SIG-M5 treated with dmso at 0.1 percent for 504 hours (cell line): ENCODE results near the gene CEP78.

Experiments used
- DNase-seq: peaks from one replicate; lab custom pipeline; 2025; ENCODE audit not compliant: unreplicated experiment; lab: John Stamatoyannopoulos, UW

Gene CEP78

DNA sequence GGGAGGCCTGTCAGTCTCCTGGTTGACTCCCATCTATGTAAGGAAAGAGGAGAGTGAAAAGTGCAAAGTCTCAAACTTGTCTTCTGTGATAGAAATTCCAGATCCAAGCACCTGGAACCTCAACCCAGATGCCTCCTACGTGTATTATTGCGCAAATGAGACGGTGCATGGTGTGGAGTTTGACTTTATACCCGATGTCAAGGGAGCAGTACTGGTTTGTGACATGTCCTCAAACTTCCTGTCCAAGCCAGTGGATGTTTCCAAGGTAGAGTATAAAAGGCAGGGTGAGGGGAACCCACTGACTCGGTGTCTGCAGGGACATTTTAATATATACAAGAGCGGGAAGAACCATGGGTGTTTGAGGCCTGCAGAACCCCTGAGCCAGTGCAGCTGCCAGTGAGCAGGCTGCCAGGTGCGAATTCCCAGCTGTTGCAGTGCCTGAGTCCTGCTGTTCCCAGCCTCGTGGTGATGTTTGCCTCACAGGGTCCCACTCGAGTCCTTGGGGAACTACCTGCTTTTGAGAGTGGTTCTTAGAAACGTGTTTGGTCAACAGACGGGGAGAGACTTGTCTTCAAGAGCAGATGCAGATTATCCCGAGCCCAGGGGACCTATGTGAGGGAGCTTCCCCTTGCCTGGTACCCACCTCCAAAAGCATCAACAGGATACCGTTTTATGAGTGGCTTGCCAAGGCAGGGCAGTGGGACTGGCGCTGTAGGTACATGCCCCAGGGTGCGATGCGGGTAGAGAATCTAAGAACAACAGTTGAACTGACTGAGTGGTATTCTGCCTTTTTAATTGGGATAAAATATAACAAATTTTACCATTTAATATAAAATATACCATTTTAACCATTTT lies 70.6 kb downstream of the CEP78 start:
- no peak for DNase-seq

DNA sequence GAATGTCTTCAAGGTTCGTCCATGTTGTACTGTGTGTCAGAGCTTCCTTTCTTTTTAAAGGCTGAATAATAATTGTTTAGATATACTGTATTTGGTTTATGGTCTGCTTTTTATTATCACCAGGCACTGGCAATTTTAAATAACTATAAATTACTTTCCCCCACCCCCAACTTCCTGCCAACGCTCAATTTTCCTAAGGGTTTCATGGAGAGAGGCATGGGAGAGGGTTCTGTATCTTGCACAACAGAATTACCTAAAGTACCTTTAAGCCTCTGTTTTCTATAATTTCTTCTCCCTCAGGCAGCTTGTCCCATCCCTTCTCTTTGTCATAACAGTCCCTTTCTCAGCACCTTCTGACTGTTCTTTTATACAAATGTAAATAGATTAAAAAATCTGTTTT lies 71.5 kb downstream of the CEP78 start:
- no peak for DNase-seq

DNA sequence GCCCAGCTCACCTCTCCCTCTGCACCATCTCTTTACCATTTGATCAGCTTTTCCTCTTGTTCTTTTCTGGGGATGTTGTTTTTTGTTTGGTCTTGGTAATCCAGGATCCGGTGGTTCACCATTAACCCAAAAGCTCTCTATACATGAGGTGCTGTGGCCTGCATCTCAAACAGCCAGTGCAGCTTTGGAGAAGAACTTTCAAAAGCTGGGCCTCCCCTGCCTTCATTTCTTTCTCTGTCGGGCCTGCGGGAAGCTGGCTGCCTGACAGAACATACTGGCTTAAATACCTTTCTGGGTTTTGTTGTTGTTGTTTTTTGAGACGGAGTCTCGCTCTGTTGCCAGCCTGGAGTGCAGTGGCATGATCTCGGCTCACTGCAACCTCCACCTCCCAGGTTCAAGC lies 73.2 kb downstream of the CEP78 start:
- no peak for DNase-seq

DNA sequence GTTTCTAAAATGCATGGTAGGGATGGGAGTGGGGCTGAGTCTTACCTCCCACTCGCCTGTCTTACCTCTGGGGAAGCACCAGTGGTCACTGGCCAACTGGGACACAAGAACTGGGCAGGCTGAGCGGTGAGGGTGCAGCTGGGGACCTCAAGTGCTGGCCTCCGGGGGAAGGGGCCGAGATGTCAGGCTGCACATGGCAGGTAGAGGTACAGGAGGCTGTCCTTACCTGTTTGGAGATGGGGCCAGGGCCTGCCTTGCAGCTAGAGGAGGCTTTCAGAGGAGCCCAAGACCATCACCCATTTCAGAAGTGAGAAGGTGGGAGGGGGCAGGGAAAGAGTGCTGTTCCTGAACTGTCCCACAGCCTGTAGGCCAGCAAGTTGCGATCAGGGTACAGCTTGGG lies 75.2 kb downstream of the CEP78 start:
- DNase-seq: no peak

DNA sequence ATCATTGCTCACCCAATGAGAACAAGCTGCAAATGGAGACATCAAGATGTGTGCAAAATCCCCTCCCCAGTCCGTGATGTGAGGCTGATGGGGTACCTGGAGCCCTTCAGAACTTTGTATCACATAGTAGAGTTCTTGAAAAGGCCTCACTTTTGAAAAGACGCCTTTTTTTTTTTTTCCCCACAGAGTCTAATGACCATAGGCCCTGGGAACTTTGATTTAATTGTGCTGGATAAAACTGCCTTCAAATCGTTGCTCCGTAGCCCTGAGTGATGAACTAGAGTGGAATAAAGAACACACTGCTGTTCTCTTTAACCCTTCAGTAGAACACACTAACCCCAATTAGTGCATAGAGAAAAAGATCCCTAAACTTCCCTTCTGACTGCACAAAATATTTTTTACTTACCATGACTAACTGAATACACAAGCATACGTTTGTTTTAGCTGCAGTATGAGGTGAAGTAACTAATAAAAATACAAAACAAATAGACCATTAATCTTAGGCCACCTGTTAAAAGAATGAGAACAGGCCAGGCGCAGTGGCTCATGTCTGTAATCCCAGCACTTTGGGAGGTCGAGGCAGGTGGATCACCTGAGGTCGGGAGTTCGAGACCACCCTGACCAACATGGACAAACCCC lies 76.1 kb downstream of the CEP78 start:
- no peak for DNase-seq

DNA sequence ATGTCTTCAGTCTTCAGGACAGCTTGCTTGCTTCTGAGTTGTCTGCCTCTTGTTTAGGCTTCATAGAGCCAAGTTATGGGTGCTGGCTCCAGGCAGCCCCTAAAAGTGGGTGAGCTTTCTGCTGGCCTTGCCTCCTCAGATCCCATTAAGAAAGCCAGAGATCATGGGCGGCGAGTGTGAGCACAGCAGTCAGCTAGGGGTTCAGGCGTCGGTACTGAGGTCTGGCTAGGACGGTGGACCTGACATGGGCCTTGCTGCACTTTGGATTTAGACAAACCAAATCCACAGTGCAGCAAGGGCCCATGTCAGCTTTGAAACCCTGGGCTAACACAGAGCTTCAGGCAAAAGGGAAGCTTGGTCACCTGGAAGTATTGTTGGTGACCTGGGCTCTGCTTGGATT lies 78.7 kb downstream of the CEP78 start:
- no peak for DNase-seq

DNA sequence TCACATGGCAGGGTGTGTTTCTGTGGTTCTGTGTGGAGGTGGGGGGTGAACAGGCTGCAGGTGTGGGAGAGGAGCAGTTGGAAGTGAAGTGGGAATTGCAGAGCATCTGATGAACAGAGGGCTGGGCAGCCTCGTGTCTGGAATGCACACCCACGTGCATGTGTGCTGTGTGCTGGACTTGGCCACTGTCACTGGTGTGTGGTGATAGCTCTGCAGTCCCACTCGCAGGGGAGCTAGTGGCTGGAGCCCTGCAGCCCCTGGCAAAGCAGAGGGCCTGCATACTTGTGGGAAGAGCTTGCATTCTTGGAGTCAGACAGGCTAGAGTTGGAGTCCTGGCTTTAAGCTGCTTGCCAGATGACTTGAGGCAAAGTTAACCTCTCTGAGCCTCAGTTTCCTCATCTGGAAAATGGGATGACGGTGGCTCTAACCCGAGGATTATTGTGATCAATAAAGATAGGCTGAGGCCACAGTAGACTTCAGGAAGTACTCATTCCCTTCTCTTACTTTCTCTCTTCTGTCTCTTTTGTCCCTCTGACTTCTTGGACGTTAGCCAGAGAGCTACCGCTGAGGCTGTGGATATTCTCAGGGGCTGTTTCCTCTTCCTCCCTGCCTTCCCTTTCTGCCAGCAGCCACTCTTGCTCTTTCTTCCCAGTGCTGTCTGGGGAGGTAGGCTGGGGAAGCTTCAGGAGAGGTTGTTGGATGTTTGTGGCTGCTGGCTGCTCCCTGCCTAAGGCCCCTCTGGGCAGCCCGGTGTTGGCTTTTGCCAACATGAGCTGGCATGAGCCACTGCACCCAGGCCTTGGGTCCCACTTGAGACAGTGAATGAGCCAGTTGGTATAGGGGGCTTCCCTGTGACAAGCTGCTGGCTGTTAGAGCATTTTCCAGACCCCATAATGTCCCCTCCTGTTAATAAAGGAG lies 79.3 kb downstream of the CEP78 start:
- DNase-seq: no peak

DNA sequence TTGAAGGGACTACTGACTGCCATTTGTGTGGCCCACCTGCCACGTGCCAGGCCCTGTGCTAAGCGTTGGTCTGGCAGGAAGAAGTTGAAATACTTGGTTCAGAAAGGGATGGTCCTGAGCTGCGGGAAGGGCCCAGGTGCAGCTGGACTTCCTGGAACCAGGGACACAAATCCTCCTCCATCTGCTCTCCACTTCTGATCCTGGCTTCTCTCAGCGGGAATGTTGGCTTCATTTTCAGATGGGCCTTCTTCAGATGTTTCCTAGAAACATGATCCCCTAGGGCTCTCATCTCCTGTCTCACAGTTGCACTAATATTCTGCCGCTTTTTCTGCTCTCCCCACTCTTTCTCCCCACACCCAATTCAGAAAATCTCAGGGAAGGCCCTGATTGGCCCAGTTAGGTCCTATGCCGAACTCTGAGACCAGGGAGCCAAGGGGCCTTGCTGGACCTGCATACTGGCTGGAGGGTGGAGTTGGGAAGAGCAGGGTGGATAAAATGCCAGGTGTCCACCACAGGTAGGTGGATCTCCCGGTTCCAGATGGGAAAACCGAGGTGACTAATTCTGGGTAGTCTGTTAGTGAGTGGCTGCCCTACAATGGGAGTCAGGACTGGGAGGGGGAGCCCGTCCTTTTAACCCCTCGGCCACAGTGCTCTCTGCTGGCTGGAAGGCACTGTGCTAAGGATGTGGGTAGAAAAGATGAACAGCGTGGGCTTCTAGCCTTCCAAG lies 80.5 kb downstream of the CEP78 start:
- no peak for DNase-seq

DNA sequence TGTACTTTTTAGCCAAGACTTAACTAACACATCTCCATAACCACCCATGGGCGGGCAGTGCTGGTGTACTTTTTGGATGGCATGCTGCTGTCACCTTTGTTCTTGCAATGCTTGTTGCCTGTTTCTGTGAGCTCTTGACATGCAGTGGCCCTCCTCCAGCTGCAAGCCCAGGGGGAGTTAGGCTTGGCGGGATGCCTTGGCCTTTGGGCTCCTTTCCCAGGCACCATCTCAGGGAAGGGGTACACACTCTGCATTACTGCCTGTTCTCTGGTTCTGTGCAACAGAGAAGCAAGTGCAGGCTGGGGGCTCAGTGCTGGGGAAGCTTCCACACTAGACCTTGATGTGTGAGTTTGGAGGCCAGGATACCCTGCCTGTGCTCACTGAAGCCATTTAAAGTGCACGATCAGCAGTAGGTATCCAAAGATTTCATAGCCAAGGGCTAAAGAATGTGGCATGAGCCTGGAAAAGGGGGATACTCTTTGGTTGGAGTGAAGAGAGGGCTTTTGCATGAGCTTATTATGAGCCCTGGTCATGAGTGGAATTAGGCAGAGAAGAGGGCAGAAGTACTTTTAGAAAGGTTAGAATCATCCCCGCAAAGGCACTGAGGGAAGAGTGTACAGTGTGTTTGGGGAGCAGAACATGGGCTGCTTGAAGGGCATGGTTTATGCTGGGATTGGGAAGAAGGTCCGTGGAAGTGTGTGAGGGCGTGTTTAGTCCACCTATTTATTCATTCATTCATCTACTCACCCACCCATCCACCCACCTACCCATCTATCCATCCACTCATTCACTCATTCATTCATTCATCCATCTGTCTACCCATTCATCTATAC lies 83.5 kb downstream of the CEP78 start:
- no peak for DNase-seq

DNA sequence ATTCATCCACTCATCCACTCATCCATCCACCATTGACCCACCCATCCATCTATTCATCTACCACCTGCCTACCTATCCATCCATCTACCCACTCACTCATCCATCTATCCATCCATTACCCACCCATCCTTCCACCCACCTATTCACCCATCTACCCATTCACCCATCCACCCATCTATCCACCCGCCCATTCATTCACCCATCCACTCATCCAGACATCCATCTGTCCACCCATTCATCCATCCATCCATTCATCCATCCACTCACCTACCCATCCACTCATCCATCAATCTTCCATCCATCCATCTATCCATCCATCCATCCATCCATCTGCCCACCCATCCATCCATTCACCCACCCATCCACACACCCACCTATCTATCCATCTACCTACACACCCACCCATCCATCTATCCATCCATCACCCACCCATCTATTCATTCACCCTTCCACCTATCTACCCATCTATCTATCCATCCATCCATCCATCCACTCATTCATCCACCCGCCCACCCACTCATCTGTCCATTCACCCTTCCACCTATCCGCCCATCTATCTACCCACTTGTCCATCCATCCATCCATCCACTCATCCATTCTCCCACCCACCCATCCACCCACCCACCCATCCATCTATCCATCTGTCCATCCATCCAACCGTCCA lies 84.3 kb downstream of the CEP78 start:
- no peak for DNase-seq

DNA sequence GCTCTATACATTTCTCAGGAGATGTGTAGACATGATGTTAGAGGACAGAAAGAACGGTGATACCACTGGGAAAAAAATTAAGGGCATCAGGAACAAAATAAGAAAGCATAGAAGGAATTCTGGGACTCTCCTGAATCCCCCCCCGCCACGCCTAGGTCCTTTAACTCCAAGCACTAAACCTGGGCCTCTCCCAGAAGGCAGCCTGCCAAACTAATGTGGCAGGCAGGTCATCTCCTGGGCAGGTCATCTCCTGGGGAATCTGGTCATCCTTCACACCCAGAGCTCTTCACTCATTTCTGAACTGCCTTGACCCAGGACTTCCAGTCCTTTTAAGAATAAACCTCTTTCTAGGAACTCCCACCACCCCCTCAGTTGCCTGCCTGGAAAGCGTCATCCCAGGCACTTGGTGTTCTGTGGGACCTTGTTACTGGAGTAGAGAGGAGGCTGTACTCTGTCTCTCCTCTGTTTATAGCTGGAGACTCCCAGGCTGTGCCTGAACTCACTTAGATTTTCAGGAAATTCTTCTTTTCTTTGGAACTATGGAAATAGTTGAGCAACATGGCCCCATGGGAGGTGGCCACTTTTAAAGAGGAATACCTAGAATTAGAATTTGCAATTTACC lies 85.1 kb downstream of the CEP78 start:
- no peak for DNase-seq

DNA sequence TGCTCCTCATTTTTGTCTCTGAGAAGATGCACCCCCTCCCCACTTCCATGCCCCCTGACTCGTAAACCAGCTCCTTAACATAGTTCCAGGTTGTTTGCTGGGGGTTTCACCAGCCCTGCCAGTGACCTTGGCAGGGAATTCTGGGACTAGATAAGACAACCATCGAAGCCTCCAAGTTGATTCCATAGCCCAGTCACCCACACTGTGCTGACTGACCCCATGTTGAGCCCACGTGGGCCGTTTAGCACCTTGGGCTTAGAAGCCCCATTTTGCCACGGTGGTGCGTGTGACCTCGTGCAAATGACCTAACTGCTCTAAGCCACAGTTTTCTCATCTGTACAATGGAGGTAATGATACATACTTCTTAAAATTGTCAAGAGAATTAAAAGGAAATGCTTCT lies 85.6 kb downstream of the CEP78 start:
- no peak for DNase-seq

DNA sequence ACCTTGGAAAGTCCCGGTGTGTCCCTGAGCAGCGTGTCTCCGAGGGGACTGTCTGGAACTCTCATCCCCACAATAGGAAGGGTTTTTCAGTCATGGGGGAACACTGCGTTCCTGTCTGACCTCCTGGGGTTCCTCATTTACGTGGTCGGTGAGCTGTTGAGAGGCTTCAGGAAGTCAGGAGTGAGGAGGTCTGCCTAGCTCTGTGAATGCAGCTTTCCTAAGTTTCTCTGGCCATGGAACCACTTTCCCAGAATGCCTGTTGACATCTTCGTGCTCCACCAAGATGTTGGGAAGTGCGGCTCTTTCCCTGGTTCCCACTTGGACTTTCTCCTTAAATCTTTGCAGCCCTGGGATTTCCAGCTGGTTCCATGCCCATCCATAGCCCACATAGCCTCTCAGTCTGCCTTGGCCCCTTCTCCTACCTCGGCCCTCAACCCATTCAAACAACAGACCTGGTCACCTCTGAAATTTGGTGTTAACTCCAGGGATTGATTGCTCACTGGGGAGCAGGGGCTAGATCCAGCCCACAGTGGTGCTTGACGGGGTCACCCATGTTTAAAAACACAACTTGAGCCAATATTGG lies 88.3 kb downstream of the CEP78 start:
- no peak for DNase-seq

DNA sequence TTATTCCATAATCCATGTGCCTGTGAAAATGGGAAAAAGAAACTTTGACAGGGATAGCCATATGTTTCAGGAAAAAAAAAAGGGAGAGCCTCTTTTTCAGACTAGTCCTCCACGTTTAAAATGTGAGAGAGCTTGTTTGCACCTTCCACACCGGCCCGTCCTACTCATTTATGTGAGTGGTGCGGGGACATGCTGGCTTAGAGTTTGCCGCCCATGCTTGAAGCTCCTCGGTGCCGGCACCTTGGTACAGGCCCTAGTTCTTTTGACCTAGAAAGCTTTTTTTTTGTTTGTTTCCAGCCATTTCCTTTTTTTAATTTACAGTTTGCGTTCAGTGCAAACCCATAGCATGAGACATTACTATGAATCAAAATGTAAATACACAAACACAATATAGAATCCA lies 88.8 kb downstream of the CEP78 start:
- no peak for DNase-seq

DNA sequence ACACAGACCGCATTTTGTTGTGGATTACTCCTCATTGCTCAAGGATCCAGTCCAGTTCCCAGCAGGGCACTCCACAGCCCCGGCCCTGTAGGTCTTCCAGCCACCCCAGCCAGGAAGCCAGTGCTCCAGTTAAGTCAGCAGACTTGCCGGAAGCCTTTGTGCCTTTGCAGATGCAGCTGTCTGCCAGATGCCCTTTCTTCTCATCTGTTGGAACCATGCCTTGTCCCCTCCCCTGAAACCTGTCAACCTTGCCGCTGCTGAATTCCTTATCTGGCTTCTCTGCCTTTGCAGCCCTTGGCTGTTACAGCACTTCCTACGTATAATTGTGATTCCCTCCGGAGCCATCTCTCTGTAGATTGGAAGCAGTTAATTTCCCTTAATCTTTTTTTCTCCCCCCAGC lies 89.5 kb downstream of the CEP78 start:
- no peak for DNase-seq

DNA sequence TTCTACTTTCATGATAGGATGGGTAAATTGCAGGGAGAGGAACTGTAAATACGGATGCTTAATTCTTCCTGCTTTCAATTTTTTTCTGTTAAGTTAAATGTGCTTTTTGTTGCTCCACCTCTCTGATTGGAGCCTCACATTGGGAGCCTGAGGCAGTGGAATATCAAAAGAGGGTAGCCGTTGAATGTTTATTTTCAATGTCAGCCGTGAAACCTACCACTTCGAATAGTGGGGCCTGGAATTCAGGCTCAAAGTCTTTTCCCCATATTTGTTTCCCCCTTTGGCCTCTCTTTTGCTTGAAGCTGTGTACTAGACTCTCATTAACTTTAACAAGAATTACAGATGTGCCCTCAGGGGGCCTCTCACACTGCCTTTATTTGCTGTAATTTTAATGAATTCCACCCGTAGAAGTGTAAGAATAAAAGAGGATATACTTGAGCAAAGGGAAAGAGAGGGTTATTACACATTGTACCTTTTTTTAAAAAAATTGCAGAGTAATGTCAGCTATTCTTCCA lies 90.0 kb downstream of the CEP78 start:
- DNase-seq: no peak

DNA sequence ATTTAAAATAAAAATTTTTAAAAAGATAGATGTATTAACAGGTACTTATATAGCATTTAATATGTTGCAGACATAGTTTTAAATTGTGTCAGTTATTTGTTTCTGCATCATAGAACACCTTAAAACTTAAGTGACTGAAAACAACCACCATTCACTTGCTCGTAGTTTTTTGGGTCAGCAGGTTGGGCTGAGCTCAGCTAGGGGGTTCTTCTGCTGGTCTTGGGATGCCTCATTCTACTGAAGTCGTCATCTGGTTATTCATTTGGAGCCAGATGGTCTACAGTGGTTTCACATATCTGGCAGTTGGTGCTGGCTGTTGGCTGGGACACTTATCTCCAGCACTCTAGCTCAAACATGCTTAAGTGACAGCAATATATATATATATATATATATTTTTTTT lies 90.7 kb downstream of the CEP78 start:
- no peak for DNase-seq
